ENCODE results near the gene DNAI1.

Gene DNAI1

DNA sequence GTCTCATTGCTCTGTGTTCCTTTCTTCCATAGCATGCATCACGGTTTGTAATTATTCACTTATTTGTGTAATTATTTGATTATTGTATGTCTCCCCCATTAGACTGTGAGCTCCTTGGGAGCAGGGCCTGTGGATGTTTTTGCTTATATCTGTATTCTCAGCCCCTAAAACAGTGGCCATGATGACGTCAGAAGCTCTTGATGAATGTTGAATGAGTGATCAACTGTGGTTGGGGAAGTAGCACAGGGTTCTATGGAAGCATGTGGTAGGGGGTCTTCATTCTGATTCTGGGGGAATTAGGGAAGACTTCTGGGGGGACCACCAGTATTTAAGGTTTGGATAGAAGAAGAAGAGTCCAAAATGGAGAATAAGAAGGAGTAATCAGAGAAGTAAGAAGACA lies 6.0 kb downstream of the DNAI1 start:
- TF ChIP-seq, protein P1, sequence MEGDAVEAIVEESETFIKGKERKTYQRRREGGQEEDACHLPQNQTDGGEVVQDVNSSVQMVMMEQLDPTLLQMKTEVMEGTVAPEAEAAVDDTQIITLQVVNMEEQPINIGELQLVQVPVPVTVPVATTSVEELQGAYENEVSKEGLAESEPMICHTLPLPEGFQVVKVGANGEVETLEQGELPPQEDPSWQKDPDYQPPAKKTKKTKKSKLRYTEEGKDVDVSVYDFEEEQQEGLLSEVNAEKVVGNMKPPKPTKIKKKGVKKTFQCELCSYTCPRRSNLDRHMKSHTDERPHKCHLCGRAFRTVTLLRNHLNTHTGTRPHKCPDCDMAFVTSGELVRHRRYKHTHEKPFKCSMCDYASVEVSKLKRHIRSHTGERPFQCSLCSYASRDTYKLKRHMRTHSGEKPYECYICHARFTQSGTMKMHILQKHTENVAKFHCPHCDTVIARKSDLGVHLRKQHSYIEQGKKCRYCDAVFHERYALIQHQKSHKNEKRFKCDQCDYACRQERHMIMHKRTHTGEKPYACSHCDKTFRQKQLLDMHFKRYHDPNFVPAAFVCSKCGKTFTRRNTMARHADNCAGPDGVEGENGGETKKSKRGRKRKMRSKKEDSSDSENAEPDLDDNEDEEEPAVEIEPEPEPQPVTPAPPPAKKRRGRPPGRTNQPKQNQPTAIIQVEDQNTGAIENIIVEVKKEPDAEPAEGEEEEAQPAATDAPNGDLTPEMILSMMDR (IDR thresholded peaks at IDR 0.05; ENCODE audit: insufficient read depth, low read length): no peak
- TF ChIP-seq GABPA (IDR thresholded peaks at IDR 0.05; ENCODE audit: low read depth) (no peak), SPI1 (IDR thresholded peaks at IDR 0.05; ENCODE audit: borderline replicate concordance, low read depth) (no peak), POLR2AphosphoS5 (IDR thresholded peaks at IDR 0.05; ENCODE audit: low read depth) (no peak)
- TF ChIP-seq, protein P2, sequence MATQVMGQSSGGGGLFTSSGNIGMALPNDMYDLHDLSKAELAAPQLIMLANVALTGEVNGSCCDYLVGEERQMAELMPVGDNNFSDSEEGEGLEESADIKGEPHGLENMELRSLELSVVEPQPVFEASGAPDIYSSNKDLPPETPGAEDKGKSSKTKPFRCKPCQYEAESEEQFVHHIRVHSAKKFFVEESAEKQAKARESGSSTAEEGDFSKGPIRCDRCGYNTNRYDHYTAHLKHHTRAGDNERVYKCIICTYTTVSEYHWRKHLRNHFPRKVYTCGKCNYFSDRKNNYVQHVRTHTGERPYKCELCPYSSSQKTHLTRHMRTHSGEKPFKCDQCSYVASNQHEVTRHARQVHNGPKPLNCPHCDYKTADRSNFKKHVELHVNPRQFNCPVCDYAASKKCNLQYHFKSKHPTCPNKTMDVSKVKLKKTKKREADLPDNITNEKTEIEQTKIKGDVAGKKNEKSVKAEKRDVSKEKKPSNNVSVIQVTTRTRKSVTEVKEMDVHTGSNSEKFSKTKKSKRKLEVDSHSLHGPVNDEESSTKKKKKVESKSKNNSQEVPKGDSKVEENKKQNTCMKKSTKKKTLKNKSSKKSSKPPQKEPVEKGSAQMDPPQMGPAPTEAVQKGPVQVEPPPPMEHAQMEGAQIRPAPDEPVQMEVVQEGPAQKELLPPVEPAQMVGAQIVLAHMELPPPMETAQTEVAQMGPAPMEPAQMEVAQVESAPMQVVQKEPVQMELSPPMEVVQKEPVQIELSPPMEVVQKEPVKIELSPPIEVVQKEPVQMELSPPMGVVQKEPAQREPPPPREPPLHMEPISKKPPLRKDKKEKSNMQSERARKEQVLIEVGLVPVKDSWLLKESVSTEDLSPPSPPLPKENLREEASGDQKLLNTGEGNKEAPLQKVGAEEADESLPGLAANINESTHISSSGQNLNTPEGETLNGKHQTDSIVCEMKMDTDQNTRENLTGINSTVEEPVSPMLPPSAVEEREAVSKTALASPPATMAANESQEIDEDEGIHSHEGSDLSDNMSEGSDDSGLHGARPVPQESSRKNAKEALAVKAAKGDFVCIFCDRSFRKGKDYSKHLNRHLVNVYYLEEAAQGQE (IDR thresholded peaks at IDR 0.05; ENCODE audit: insufficient replicate concordance, low read depth): no peak
- DNase-seq (ENCODE audit: low read depth in 1 of 2, low spot score in 1 of 2): no peak
- H3K27ac ChIP-seq (replicated peaks): no peak overlapping the region
- peaks cover 4% of the 10 kb centered on the region for H3K27me3 ChIP-seq (ENCODE audit: insufficient read depth, poor library complexity, severe bottlenecking)
- H3K4me3 ChIP-seq (replicated peaks; ENCODE audit: insufficient read depth, low read length): no peak overlapping the region

DNA sequence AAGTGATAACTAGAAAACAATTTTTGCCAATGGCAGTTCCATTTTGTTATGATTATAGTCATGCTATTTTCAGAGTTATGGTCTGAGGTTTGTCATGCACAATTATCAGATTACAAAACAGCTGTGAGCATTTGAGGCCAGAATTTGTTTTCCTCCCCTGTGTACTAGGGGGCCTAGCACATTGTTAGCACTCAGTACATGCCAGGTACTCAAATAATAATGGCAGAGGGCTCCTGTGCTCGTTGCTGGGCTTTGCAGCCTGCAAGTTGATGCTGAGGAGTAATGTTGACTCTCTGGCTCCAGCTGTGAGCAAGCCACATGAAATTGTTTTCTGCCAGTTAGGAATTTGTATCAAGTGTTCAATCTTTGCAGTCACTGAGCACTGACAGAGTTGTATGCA lies 6.9 kb downstream of the DNAI1 start:
- no peak for TF ChIP-seq POLR2AphosphoS5 (IDR thresholded peaks at IDR 0.05; ENCODE audit: low read depth)
- TF ChIP-seq SPI1 (IDR thresholded peaks at IDR 0.05; ENCODE audit: borderline replicate concordance, low read depth): no peak
- TF ChIP-seq, protein P2 (IDR thresholded peaks at IDR 0.05; ENCODE audit: insufficient replicate concordance, low read depth): no peak
- TF ChIP-seq, protein P1 (IDR thresholded peaks at IDR 0.05; ENCODE audit: insufficient read depth, low read length): no peak
- TF ChIP-seq GABPA (IDR thresholded peaks at IDR 0.05; ENCODE audit: low read depth): no peak
- no peak for DNase-seq (ENCODE audit: low read depth in 1 of 2, low spot score in 1 of 2)

DNA sequence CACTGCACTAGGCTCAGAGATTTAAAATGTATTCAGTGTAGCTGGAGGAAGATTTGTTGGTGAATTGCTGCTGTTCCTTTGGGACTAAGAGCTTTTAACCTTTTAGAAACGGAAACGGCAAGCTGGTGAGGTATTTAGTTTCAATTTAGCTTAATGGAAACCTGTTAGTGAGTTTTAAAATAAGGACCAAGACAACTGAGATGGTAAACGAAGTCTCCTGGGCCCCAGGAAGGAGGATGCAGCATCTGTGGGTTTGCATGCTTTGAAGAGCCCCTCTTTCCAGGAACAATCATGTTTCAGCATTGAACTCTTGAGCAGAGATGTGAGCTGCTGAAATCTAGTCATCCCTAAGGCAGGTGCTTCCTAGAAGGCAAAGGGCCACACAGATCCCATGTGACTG lies 16.5 kb downstream of the DNAI1 start:
- DNase-seq (ENCODE audit: low read depth in 1 of 2, low spot score in 1 of 2): no peak
- TF ChIP-seq POLR2AphosphoS5 (IDR thresholded peaks at IDR 0.05; ENCODE audit: low read depth) (no peak), SPI1 (IDR thresholded peaks at IDR 0.05; ENCODE audit: borderline replicate concordance, low read depth) (no peak), GABPA (IDR thresholded peaks at IDR 0.05; ENCODE audit: low read depth) (no peak)
- TF ChIP-seq, protein P2 (IDR thresholded peaks at IDR 0.05; ENCODE audit: insufficient replicate concordance, low read depth): no peak
- TF ChIP-seq, protein P1 (IDR thresholded peaks at IDR 0.05; ENCODE audit: insufficient read depth, low read length): no peak
- Histone ChIP-seq H3K27me3 (ENCODE audit: insufficient read depth, poor library complexity, severe bottlenecking) (peaks cover 8% of the 10 kb centered on the region), H3K4me3 (replicated peaks; ENCODE audit: insufficient read depth, low read length) (no peak overlapping the region), H3K27ac (replicated peaks) (no peak overlapping the region)

More for the DNA sequence above, 6.9 kb downstream of the DNAI1 start:
- H3K27me3 ChIP-seq (ENCODE audit: insufficient read depth, poor library complexity, severe bottlenecking): peaks cover 4% of the 10 kb centered on the region
- H3K4me3 ChIP-seq (replicated peaks; ENCODE audit: insufficient read depth, low read length): no peak overlapping the region
- no peak overlapping the region for H3K27ac ChIP-seq (replicated peaks)
